AG04449 (cell line): Measurements from ENCODE around the gene PARVG.

Experiments
- CTCF ChIA-PET: fragments of 350-600 bp; formaldehyde crosslinking; extraction: SDS; loops from one replicate; lab custom pipeline; 2021; ENCODE audit warnings: antibody characterized with exemption; lab: Yijun Ruan, JAX
- POLR2A ChIA-PET: fragments of 400-600, 350-600 bp; formaldehyde crosslinking; extraction: SDS; loops from one replicate; lab custom pipeline; 2020; ENCODE audit warnings: antibody characterized with exemption, inconsistent platforms; lab: Yijun Ruan, JAX
- DNase-seq: peaks from one replicate; pipeline ENCODE4 v3.0.0-alpha.2; 2010; ENCODE audit warnings: low read depth, low spot score
- H3K4me3 ChIP-seq: 2 replicates; pipeline ENCODE4 v1.5.1; 2011; ENCODE audit warnings: low read depth, mild to moderate bottlenecking, control low read depth, low read length
- CTCF ChIP-seq: IDR thresholded peaks from one replicate; pipeline ENCODE4 v1.5.1; 2011; ENCODE audit warnings: mild to moderate bottlenecking, moderate library complexity, low read length, control low read depth, inconsistent platforms; ENCODE audit not compliant: insufficient read depth; ENCODE audit errors: missing control alignments

The PARVG gene

GRCh38 chr22:44179989-44180705 lies 578 bp upstream of the PARVG start:
- DNase-seq: no peak
- POLR2A ChIA-PET: no interaction called here

GRCh38 chr22:44181033-44181911 lies 547 bp downstream of the PARVG start:
- H3K4me3 ChIP-seq: no peak overlapping the region
- no peak for TF ChIP-seq CTCF
- DNase-seq: no peak
- ChIA-PET CTCF (no interaction called here), POLR2A (interaction anchor here (0.6 kb wide), 1 partner anchor 105 kb away, joined by 4 read pairs; no protein-coding TSS in a partner anchor)

More at GRCh38 chr22:44179989-44180705, 578 bp upstream of the PARVG start:
- CTCF ChIA-PET: interaction anchor here (0.9 kb wide), 1 partner anchor 388 kb away, joined by 3 read pairs; no protein-coding TSS in a partner anchor
- H3K4me3 ChIP-seq: no peak overlapping the region
- no peak for TF ChIP-seq CTCF

GRCh38 chr22:44181912-44182587 lies 1.3 kb downstream of the PARVG start:
- ChIA-PET POLR2A (no interaction called here), CTCF (no interaction called here)
- no peak for DNase-seq
- no peak overlapping the region for H3K4me3 ChIP-seq
- no peak for TF ChIP-seq CTCF

GRCh38 chr22:44182588-44183286 lies 2.0 kb downstream of the PARVG start:
- no peak for TF ChIP-seq CTCF
- CTCF ChIA-PET: no interaction called here
- no peak overlapping the region for H3K4me3 ChIP-seq
- POLR2A ChIA-PET: no interaction called here
- DNase-seq: no peak

- no peak overlapping the region for H3K4me3 ChIP-seq
- no peak for DNase-seq
- CTCF ChIA-PET: no interaction called here
- POLR2A ChIA-PET: no interaction called here
- TF ChIP-seq CTCF: no peak
Observed at GRCh38 chr22:44183287-44183588, 2.5 kb downstream of the PARVG start.
